ENCODE results near the gene MPP2.
"Not testable (repeated sequence)": the region's sequence is repeated elsewhere in the genome, so short reads cannot be mapped to it uniquely, and the experiment has no call there.

MPP2 gene

DNA sequence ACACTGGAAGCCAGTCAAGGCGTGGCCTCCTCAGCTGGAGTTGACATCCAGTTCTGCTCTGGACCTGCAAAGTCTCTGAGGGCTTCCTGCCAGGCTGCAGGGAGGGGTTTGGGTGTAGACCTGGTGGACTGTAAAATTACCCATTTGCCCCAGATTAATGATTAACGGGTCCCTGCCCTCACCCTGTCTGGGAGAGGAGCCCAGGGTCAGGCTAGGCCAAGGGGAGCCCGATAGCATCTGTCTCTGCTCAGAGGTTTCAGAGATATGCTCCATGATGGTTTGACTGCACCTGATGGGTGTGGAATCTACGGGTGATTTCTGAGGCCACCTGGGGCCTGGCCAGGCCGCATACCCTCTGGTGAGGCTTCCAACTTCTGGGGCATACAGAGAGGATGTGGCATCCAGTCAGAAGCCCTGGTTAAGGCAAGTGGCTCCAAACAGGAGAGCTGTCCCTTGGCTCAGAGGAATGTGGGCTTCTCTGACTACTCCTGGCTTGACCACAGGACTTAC lies 23.8 kb upstream of the MPP2 start:
- no peak for DNase-seq (ENCODE audit: low read depth in 2 of 2, low spot score in 1 of 2)

DNA sequence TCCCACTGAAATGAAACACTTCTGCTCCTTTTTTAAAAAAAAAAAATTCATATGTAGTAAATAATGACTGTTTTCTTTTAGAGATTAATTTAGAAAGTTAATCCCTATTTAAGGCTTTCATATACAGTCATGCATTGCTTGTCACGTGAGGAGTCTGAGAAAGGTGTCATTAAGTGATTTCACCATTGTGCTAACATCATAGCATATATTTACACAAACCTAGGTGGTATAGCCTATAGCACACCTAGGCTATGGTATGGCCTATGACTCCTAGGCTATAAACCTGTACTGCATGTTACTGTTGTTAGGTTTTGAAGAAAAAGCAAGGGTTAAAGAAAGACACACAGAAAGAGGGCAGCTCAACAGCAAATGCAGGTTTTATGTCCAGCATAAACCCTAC lies 21.3 kb upstream of the MPP2 start:
- no peak for DNase-seq (ENCODE audit: low read depth in 2 of 2, low spot score in 1 of 2)

DNA sequence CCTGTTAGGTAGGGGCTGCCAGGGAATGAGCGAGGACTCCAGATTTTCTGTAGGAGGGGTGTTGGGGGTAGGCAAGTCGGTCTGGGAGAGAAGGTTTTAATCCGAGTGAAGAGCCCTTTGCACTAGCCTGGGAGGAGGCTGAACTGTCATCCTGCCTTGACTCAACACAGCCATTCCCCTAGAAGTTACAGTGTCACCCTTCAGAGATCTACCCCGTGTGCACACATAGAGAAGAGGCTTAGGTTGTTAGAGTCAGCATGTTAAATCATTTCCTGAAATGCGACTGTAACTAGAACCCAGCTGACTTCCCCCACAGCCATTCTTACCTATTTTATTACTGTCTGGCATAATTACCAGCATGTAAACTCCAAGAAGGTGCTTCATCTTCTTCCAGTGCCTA lies 20.6 kb upstream of the MPP2 start:
- not testable (repeated sequence) for DNase-seq (ENCODE audit: low read depth in 2 of 2, low spot score in 1 of 2)

DNA sequence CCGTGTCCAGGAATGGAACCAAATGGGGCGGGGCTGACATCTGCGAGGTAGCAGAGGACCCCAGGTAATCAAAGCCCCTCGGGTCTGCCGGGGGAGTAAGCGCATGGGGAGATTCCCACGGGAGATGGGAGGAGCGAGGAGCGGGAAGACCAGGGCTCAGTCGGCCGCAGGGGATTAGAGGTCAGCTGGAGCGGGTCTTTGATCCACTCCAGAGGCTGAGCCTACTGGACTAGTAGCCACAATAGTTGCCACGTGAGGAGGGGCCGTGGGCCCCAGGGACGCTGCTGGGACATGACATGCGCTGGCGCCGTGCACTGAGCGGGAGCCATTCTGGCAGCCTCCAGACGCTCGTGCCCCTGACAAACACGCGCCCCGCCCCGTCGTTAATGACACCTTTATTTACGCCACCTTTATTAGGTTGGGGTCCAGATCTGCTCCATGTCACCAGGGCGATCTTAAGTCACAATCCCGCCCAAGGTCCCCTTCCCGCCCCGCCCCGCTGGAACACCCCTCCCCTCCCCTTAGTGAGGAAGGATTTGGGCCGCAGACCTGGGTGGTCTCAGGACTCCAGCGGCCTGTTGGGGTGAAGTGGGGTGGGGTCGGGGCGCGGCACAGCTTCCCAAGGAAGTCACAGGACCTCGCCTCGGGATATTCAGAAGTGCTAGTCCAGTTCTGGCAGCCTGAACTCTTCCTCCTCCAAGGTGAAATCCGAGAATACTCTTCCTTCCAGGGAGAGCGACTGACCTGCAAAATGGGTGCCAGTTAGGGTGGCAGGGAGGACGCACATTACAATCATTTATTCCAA lies 19.9 kb upstream of the MPP2 start:
- no peak for DNase-seq (ENCODE audit: low read depth in 2 of 2, low spot score in 1 of 2)

DNA sequence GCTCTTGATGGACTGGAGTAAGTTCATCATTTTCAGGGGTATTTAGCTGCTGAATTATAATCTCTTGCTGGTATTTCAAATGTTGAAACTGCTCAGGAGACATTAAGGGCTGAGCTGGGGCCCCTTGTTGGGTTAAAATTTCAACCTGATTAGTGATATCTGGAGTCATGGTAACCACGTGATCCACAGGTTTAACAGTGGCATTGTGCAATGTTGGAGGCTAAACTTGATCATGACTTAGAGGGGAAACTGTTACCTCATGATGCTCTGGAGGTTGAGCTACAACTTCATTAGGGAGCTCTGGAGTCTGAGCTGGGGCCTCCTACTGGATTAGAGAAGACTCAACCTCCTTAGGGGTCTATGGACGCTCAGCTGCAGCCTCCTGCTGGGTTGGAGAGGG lies 17.2 kb upstream of the MPP2 start:
- no peak for DNase-seq (ENCODE audit: low read depth in 2 of 2, low spot score in 1 of 2)

DNA sequence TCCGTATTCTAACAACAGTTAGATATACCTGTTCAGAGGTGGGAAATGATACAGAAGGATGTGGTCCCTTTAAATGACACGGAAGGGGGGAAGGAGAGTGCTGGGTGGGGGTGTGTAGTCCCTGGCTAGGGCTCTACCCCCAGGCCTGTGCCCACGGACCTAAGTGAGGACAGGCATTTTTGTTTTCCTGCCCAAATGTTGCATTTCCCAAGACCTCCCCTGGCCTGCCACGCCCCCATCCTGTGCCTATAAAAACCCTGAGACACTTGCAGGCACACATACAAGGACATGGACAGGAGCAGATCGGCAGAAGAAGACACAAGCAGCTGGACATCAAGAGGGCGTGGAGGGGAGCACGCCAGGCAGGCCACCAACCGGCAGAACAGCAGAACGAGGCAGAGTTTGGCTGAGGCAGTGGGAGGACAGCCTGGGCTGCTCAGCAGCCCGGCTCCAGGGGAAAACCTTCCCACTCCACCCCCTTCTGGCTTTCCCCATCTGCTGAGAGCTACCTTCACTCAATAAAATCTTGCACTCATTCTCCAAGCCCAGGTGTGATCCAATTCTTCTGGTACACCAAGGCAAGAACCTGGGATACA lies 13.3 kb upstream of the MPP2 start:
- DNase-seq (ENCODE audit: low read depth in 2 of 2, low spot score in 1 of 2), result no peak

DNA sequence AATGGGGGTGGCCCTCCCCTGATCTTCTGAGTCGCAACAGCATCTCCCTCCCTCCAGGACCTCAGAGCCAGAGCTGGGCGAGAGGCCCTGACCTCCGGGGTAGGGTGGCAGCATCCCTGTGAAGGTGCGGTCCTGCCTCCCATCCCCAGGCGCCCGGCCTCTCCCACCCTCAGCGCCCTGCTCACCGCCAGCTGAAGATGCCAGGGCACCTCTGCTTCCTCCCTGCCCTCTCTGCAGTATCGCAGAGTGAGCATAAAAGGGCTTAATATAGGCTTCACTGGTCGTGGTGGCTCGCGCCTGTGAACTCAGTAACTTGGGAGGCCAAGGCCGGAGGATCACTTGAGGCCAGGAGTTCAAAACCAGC lies 10.7 kb upstream of the MPP2 start:
- no peak for DNase-seq (ENCODE audit: low read depth in 2 of 2, low spot score in 1 of 2)

DNA sequence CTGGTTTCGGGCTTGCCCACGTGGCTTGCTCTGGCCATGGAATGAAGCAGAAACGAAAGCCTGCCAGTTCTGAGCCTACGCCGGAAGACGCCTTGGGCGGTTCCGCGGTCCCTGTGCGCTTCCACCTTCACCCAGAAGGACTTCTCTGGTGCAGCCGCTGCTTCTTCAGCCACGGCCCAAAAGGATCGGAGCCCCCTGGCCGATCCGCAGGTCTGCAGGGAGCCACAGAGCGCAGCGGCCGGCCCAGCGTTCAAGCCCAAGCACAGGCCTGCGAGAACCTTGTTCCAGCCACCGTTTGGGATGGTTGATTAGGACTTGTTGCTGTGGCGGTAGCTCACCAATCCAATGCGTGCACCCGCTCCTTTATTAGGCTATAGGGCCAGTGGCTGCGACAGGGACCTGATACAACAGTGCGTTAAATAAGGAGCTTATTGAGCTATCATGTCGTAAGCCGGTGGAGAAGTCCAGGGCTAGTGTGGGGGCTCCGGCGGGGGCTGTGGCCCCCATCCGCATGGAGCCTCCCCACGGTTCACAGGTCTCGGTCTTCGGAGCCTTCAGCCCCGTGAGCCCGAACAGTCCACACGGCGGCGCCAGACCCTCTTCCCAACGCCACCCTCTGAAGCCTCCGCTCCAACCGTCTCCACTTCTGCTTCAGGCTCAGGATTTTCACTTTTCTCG lies 10.2 kb upstream of the MPP2 start:
- no peak for DNase-seq (ENCODE audit: low read depth in 2 of 2, low spot score in 1 of 2)

DNA sequence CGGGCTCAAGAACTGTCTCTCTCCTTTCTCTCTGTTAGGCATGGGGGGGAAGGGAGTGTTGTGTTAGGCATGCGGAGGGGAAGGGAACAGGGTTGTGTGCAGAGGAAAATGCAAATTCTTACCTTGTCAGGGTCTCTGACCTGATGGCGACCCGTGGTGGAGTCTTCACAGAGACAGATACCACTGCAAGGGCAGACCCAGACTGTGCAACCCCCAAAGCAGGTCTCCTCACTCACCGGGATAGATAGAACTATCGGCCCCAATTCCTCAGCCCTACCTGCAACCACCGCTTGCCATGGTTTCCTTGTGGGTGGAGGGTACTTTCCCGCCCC lies 9.6 kb upstream of the MPP2 start:
- DNase-seq (ENCODE audit: low read depth in 2 of 2, low spot score in 1 of 2), result no peak

DNA sequence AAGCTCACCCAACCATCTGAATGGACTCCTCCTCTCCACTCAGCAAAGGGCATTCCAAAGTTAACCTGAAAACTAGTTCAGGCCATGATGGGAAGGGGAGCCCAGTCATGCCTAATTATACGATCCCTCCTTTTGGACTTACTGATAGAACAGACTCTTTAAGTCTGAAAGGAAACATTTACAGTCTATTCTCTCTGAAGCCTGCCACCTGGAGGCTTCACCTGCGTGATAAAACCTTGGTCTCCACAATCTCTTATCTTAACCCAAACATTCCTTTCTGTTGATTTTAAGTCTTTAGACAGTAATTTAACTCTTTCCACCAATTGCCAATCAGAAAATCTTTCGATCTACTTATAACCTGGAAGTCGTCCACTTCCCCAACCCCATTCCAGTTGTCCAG lies 9.0 kb upstream of the MPP2 start:
- DNase-seq (ENCODE audit: low read depth in 2 of 2, low spot score in 1 of 2), result no peak

DNA sequence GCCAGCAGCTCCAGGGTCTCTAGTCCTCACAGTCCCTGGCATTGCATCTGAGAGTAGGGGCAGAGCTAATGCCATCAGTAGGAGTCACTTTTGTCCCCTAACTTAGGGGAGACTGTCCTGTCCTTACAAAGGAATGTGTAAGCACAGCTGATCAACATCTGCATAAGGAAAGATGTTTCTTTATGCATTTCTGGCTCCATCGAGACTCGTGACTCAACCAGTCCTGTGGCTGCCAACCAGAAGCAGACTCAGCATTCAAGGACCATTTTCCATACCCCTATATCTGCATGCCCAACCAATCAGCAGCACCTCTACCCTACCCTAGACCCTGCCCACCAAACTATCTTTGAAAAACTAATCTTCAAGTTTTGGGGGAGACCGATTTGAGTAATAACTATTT lies 8.2 kb upstream of the MPP2 start:
- DNase-seq (ENCODE audit: low read depth in 2 of 2, low spot score in 1 of 2), result no peak

DNA sequence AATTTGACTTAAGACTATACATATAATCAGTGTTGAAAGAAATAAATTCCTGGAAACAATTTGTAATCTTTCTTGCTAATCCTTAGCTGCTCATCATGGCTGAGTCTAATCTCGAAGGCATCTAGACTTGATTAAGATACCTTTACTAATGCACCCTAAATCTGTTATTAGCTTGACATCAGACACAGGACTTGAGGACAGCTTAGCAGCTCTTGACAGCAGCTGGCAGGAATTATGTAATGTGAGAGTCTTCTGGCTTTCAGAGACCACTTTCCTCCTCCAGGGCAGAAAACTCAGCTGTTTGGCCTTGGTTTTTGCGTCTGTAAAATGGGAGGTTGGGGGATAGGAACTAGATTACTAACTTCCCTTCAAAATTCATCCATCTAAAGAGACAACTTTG lies 7.1 kb upstream of the MPP2 start:
- DNase-seq (ENCODE audit: low read depth in 2 of 2, low spot score in 1 of 2), result no peak

DNA sequence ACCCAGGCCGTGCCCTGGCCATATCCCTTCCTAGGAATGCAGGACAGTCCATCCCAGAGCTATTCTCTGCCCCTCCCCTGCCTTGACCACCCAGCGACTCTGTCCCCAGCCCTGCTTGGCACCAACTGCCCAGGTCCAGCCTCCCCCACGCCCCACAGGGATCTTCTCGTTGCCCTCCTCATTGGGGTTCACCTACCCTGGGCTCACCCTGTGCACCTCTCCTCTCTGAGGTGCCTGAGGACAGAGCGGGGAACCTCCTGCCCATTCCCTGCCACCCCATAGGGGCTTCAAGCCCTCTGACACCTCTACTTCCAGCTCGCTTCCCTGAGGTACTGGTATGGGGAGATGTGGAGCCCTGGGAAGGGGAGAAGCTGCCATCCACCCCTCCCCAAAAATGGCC lies 6.2 kb upstream of the MPP2 start:
- DNase-seq (ENCODE audit: low read depth in 2 of 2, low spot score in 1 of 2), result no peak

DNA sequence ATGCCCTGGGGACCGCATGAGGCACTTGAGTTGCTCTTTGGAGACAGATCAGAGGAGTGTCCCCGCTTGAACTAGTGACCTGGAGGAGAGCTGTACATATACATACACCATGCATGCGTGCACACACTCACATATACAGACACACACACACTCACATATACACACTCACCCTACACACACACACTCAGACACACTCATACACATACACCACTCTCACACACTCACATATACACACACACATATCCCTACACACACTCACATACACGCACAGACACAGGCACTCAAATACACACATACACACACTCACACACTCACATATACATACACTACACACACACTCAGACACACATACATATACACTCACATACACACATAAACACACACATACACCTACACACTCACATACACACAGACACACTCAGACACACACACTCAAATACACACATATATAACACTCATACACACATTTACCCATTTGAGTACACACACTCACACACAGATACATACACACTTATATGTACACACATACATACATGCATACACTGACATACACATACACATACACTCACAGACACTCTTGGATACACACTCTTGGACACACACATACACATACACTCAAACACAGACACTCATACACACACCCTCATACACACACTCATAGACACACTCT lies 5.4 kb upstream of the MPP2 start:
- DNase-seq (ENCODE audit: low read depth in 2 of 2, low spot score in 1 of 2), result no peak

DNA sequence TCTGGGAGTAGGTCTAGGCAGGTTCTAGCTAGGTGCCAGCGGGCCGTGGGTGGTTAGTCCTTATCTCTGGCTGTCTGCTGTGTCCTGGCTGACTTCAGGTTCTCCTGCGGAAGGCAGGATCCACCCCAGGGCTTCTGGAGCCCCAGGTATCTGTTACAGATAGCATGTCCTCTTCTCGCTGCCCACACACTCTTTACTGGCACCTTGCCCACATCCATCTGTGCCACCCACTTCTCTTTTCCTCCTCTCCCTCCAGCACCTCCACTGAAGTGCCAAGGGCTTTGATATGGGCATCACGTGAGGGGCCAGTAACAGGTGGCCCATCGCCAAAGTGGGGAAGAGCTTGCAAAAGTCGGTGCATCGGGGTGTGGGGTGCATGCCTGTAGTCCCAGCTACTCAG lies 4.6 kb upstream of the MPP2 start:
- no peak for DNase-seq (ENCODE audit: low read depth in 2 of 2, low spot score in 1 of 2)

DNA sequence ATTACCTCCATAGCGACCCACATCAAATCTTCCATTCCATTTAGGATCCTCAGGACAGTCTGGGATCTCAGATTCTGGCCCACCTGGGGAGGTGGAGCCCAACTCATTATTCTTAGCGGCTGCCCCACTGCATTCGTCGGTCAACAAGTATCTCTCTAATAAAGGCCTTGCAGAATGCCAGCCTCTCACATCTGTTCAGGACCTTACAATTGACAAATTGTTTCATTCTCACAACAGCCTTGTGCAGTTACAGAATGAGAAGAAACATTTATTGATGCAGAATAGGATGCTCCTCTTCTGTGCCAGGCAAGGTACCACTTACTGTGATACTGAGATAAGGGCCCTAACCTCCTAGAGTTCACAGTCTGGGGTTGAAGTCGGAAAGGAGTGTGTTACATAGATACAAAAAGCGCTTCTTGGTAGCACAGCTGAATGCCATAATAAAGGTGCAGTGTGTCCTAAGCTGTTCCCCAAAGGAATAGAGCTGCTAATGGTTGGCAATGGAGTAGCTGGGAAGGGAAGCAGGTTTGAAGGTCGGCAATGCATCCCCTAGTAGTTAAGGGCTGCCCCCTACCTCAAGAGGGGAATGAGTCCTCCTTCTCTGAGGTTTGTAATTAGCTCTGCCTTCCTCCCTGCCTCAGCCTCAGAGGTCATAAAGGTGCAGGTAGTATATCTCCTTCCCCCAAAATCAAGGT lies 2.3 kb upstream of the MPP2 start:
- DNase-seq (ENCODE audit: low read depth in 2 of 2, low spot score in 1 of 2), result no peak

DNA sequence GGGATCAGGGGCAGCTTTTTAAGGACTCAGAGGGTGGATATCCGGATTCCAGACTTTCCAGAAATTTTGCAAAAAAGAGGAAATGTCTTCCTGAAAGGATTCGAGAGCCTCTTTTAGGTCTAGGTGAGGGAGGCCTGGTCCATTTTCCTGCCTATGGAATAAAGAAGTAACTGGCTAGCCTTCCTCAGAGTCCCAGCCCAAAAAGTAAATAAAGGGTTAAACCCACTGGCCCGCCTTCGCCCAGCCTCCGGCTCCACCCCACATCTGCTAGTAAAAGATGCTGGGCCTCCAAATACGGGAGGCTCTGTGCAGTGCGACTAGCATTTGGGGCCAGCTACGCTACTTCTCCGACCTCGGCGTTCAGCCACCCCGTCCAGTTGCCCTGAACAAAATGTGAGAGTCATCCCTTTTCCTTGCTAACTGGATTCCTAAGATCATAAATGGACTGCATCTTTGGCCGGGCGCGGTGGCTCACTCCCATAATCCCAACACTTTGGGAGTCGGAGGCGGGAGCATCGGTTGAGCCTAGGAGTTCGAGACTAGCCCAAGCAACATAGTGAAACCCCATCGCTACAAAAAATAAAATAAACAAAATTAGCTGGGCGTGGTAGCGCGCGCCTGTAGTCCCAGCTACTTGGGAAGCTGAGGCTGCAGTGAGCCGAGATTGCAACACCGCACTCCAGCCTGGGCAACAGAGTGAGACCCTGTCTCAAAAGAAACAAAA lies 824 bp upstream of the MPP2 start:
- DNase-seq (ENCODE audit: low read depth in 2 of 2, low spot score in 1 of 2), result no peak

DNA sequence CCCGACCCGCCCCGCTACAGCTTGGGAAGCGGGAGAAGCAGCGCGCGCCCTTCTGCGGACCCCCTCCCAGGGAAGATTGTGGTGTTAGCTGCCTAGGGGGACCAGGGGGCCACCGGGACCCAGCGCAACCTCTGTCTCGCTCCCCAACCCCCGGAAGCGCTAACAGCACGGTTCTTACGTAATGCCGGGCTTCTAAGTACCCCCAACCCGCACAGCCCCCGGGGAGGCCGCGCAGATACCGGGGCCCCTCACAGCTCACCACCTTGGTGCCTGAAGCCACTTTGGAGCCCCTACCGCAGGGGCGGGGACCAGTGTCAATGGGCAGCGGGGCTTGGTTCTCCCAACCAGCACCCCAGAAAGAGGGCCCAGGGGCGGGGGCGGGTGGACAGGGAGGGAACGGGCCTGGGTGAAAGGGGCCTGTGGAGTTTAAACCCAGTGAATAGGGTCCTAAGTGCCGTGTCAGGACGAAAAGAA lies 348 bp downstream of the MPP2 start:
- no peak for DNase-seq (ENCODE audit: low read depth in 2 of 2, low spot score in 1 of 2)

DNA sequence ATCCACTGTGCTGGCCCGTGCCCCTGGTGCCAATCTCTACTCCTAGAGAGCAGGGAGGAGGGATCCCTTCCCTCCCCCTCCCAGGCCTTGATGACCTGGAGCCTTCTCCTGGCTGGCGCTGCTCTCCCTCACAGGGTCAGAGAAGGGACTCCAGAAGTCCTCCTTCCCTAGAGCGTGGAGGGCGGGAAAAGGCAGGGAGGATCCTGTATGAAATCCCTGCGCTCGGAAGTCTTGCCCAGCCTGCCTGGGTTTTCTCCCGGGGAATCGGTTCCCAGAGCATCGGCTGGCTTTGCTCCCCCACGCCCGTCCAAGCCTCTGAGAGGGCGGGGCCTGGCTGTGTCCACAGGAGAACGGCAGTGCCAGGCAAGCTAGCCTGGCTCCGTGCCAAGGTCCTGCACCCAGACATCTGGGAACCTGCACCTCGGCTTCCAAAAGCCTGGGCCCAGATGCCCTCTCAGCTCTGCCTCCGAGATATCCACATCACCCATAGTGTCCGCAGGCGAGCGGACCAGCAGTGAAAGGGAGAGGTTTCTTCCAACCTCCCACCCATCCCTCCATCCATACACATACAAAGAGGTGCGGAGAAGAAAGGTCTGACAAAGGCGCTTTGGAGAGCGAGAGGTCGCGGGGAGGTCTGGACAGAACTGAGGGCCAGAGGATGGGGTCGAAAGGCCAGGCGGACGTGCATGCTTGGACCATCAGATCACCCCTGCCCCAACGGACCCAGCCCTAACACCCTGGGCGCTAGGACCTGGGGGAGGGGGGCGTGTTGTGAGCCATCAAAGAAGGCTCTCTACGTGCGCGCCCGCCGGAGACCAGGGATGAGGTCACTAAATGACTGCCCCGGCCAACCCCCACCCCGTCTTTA lies 1.1 kb downstream of the MPP2 start:
- no peak for DNase-seq (ENCODE audit: low read depth in 2 of 2, low spot score in 1 of 2)

Measured in stimulated activated CD8-positive, alpha-beta memory T cell treated with anti-CD3 and anti-CD28 coated beads, Interleukin-4, amount 100 ng/mL, for 1 hour (primary cell).